ENCODE data around the gene MRC2. TPM values are rescaled to one million over a fixed set of nuclear protein-coding genes. Genes with fewer than 3 reads are reported as not detected.

The MRC2 gene
- total RNA-seq, 3 donors from 2014 or later: 3.4 to 6.2 (median 3.8) TPM

DNA sequence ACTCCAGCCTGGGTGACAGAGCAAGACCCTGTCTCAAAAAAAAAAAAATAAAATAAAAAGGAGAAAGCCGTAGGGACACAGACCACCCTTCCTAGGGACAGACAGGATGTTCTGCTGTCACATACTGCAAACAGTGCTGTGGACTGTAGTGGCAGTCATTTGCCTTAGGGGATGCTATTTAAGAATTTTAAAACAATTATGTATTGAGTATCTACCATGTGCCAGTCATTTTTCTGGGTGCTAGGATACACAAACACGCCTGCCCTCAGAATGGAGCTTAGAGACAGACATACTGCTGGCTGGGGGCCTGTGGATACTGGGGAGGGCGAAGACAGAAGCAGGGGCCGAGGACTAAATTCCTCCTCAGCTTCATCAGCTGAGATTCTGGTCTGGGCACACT lies 45.5 kb downstream of the MRC2 start:
- no peaks in the 10 kb centered on the region for H3K27me3 Mint-ChIP-seq (ENCODE audit: low read depth)
- H3K4me1 Mint-ChIP-seq (ENCODE audit: low read depth): no peaks in the 10 kb centered on the region
- no peaks in the 10 kb centered on the region for H3K9me3 Mint-ChIP-seq
- ATAC-seq (no peak), DNase-seq (no peak)
- no peaks in the 10 kb centered on the region for H3K36me3 Mint-ChIP-seq (ENCODE audit: insufficient read depth)
- H3K4me3 Mint-ChIP-seq: no peak overlapping the region

DNA sequence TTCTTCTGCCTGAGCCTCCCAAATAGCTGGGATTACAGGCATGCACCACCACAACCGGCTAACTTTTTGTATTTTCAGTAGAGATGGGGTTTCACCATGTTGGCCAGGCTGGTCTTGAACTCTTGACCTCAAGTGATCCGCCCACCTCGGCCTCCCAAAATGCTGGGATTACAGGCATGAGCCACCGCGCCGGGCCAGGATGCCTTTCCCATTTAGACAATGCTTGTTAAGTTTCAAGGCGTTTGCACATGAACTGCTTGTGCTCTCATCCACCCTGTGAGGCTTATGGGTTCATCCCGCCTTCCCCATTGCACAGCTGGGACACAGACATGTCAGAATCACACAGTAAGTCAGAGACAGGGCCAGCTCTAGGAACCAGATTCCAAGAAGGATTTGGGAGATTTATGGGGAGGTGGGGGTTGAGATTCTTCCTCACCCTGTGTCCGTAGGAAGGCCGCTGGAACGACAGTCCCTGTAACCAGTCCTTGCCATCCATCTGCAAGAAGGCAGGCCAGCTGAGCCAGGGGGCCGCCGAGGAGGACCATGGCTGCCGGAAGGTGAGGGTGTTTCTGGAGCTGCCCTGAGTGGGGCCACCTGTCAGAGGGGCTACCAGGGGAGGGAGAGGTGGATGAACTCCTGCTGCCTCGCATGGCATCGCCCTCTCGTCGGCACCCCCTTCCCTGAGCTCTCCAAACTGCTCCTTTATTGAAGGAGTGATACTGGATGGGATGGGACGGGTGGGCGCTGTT lies 46.3 kb downstream of the MRC2 start:
- DNase-seq (no peak), ATAC-seq (no peak)
- Mint-ChIP-seq H3K9me3 (no peaks in the 10 kb centered on the region), H3K4me1 (ENCODE audit: low read depth) (no peaks in the 10 kb centered on the region), H3K4me3 (no peak overlapping the region), H3K27me3 (ENCODE audit: low read depth) (no peaks in the 10 kb centered on the region), H3K36me3 (ENCODE audit: insufficient read depth) (no peaks in the 10 kb centered on the region)

DNA sequence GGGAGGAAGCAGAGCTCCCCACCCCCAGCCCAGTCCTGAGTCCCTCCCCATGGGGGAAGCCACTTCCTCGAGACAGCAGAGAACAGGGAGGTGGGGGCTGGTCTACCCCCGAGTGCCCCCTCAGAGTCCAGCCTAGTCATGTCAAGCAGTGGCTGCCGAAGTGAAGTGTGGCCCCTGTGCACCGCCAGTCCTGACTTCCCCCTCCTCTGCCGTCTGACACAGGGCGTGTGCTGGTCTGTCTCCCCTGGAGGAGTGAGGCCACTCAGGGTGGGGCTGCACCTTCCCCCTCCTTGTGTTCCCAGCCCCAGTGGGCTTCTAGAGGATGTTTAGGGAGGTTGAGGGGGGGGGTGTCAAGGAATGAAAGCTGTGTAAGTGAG lies 46.9 kb downstream of the MRC2 start:
- no peaks in the 10 kb centered on the region for H3K27me3 Mint-ChIP-seq (ENCODE audit: low read depth)
- no peaks in the 10 kb centered on the region for H3K9me3 Mint-ChIP-seq
- ATAC-seq: no peak
- H3K4me3 Mint-ChIP-seq: no peak overlapping the region
- no peak for DNase-seq
- H3K4me1 Mint-ChIP-seq (ENCODE audit: low read depth): no peaks in the 10 kb centered on the region
- no peaks in the 10 kb centered on the region for H3K36me3 Mint-ChIP-seq (ENCODE audit: insufficient read depth)

DNA sequence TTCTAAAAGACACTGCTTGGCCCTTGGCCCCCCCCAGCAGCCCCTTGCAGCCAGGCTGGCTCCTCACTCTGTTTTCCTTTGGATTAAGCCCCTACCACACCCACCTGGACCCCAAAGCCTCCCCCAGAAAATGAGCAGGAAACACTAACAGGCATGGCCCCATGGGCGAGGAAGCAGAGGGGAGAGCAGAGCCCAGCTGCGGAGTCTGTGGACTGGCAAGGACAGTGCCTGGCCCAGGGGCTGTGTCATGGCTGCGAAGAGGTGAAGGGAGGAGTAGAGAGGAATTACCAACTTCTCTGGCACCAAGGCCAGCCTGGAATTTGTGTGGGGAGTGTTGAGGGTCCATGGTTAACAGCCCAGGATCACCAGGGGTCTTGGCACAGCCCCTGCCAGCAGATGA lies 47.4 kb downstream of the MRC2 start:
- H3K4me3 Mint-ChIP-seq: no peak overlapping the region
- H3K9me3 Mint-ChIP-seq: no peaks in the 10 kb centered on the region
- no peaks in the 10 kb centered on the region for H3K36me3 Mint-ChIP-seq (ENCODE audit: insufficient read depth)
- ATAC-seq (no peak), DNase-seq (no peak)
- no peaks in the 10 kb centered on the region for H3K27me3 Mint-ChIP-seq (ENCODE audit: low read depth)
- no peaks in the 10 kb centered on the region for H3K4me1 Mint-ChIP-seq (ENCODE audit: low read depth)

DNA sequence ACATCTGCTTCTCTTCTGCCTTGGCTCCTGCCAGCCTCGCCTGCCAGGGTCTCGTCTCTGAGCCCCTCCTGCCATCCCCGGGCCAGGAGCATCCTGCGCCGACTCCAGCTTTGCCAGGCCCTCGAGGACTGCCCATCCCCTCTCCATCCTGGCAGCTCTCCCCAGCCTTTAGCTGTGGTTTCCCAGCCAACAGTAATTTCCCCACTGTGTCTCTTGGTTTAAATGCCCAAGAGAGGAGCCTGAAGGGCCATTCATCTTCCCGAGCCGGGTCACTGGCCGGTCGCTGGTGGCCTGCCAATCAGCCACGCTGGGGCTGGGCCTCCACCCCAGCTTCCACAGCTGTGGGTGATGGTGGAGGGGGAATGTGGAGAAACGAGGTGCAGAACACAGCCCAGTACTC lies 47.8 kb downstream of the MRC2 start:
- no peak overlapping the region for H3K4me3 Mint-ChIP-seq
- H3K9me3 Mint-ChIP-seq: no peaks in the 10 kb centered on the region
- H3K4me1 Mint-ChIP-seq (ENCODE audit: low read depth): no peaks in the 10 kb centered on the region
- no peaks in the 10 kb centered on the region for H3K36me3 Mint-ChIP-seq (ENCODE audit: insufficient read depth)
- H3K27me3 Mint-ChIP-seq (ENCODE audit: low read depth): no peaks in the 10 kb centered on the region
- DNase-seq (no peak), ATAC-seq (no peak)

DNA sequence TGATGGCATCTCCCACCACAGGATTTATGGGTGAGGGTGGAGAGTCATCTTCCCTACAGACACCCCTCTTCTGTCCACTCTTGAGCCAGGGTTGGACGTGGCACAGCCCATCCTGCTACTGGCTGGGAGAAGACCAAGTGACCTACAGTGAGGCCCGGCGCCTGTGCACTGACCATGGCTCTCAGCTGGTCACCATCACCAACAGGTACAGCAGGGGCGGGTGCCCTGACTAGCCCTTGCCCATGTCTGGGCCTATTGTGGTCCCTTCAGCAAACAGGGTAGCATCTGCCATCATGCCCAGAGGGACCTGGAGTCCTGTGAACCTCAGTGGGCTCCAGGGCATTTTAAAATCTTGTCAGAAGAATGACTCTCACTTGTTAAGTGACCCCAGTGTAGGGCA lies 48.2 kb downstream of the MRC2 start:
- no peaks in the 10 kb centered on the region for H3K27me3 Mint-ChIP-seq (ENCODE audit: low read depth)
- no peaks in the 10 kb centered on the region for H3K9me3 Mint-ChIP-seq
- no peaks in the 10 kb centered on the region for H3K36me3 Mint-ChIP-seq (ENCODE audit: insufficient read depth)
- DNase-seq (no peak), ATAC-seq (no peak)
- no peaks in the 10 kb centered on the region for H3K4me1 Mint-ChIP-seq (ENCODE audit: low read depth)
- no peak overlapping the region for H3K4me3 Mint-ChIP-seq

DNA sequence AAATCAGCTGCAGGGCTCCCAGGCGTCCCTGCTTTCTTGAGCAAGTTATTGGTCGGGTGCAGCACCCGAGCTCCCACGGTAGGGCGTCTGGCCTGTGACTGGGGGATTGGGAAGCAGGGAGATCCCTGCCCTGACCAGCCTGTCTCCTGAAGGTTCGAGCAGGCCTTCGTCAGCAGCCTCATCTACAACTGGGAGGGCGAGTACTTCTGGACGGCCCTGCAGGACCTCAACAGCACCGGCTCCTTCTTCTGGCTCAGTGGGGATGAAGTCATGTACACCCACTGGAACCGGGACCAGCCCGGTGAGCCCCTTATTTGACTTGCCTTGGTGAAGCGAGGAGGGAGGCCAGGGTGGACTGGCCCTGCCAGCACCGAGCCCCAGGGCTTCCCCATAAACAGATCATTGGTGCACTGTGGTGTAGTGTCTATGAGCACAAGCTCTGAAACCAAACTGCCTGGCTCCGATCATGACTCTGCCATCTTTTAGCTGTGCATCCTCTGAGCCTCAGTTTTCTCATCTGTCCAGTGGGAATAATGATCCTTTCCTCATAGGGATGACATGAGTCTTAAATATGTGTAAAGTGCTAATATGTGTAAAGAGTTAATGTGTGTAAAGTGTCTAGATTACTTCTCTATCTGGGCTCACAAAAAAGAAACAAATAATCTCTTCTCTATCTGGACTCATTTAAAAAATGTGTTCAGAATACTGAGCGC lies 48.9 kb downstream of the MRC2 start:
- H3K9me3 Mint-ChIP-seq: no peaks in the 10 kb centered on the region
- H3K36me3 Mint-ChIP-seq (ENCODE audit: insufficient read depth): no peaks in the 10 kb centered on the region
- H3K4me1 Mint-ChIP-seq (ENCODE audit: low read depth): no peaks in the 10 kb centered on the region
- no peaks in the 10 kb centered on the region for H3K27me3 Mint-ChIP-seq (ENCODE audit: low read depth)
- ATAC-seq: no peak
- DNase-seq: no peak
- no peak overlapping the region for H3K4me3 Mint-ChIP-seq

DNA sequence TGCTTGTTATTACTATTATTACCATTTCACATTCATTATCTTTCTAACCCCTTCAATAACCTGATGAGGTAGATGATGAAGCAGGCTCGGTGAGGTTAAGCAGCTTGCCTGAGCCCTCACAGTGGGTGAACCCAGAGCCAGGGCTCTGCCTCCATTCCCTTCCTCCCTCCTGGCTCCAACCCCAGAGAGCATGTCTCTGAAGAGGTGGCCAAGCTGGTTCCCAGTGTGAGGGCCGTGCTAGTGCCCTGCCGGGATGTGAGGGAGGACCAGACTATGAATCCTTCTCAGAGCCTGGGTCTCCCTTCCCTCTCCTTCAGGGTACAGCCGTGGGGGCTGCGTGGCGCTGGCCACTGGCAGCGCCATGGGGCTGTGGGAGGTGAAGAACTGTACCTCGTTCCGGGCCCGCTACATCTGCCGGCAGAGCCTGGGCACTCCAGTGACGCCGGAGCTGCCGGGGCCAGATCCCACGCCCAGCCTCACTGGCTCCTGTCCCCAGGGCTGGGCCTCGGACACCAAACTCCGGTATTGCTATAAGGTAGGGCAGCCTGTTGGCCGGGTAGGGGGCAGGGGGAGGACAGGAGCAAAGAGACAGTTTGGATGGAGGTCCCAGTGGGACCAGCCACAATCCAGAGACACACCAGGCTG lies 49.6 kb downstream of the MRC2 start:
- ATAC-seq (no peak), DNase-seq (no peak)
- Mint-ChIP-seq H3K36me3 (ENCODE audit: insufficient read depth) (no peaks in the 10 kb centered on the region), H3K4me3 (no peak overlapping the region), H3K27me3 (ENCODE audit: low read depth) (no peaks in the 10 kb centered on the region), H3K9me3 (no peaks in the 10 kb centered on the region), H3K4me1 (ENCODE audit: low read depth) (no peaks in the 10 kb centered on the region)

DNA sequence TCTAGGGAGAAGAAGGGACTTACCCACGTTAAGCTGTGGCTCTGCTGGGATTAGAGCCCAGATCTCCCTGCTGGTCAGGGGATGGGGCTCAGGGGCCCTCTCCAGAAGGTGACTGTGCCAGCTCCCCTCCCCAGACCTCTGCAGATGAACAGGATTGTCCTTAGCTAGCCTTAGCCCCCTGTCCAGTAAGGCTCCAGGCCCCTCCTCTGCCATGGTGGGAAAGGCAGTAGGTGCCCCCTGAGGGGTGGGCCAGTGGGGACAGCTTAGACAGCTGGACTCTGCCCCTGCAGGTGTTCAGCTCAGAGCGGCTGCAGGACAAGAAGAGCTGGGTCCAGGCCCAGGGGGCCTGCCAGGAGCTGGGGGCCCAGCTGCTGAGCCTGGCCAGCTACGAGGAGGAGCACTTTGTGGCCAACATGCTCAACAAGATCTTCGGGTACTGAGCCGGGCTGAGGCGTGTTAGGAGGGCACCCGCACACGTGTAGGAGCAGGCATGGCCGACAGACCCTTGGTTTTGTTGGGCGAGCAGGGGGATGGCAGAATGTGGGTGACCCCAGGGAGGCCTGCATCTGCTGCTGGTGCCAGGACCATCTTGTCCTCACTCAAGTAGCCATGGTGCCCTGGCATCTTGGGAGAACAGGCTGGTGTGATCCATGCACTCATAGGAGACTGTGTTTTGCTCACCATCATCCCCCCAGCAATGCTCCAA lies 50.9 kb downstream of the MRC2 start:
- no peak for DNase-seq

DNA sequence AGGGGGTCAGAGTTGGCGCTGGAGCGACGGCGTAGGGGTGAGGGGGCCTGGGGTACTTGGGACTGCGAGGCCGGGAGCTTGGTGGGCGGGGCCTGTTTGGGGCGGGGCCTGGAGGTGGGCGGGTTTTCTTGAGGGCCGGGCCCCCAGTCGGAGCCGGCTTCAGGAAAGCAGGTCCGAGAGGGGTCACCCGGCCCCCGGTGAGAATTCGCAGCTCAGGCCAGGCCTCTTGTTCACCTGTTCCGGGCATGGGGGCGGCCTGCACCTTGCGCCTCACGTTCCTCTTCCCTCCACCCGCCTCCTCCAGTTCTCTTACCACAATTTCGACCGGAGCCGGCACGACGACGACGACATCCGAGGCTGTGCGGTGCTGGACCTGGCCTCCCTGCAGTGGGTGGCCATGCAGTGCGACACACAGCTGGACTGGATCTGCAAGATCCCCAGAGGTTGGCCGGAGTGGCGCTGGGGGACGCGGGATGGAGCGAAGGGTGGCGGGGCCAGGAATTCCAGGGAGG lies 52.5 kb downstream of the MRC2 start:
- no peak for DNase-seq
- ATAC-seq: no peak
- Mint-ChIP-seq H3K4me1 (ENCODE audit: low read depth) (no peaks in the 10 kb centered on the region), H3K9me3 (no peaks in the 10 kb centered on the region), H3K4me3 (no peak overlapping the region), H3K27me3 (ENCODE audit: low read depth) (no peaks in the 10 kb centered on the region), H3K36me3 (ENCODE audit: insufficient read depth) (no peaks in the 10 kb centered on the region)

More for the DNA sequence above, 50.9 kb downstream of the MRC2 start:
- Mint-ChIP-seq H3K4me1 (ENCODE audit: low read depth) (no peaks in the 10 kb centered on the region), H3K9me3 (no peaks in the 10 kb centered on the region), H3K36me3 (ENCODE audit: insufficient read depth) (no peaks in the 10 kb centered on the region), H3K4me3 (no peak overlapping the region), H3K27me3 (ENCODE audit: low read depth) (no peaks in the 10 kb centered on the region)
- no peak for ATAC-seq

DNA sequence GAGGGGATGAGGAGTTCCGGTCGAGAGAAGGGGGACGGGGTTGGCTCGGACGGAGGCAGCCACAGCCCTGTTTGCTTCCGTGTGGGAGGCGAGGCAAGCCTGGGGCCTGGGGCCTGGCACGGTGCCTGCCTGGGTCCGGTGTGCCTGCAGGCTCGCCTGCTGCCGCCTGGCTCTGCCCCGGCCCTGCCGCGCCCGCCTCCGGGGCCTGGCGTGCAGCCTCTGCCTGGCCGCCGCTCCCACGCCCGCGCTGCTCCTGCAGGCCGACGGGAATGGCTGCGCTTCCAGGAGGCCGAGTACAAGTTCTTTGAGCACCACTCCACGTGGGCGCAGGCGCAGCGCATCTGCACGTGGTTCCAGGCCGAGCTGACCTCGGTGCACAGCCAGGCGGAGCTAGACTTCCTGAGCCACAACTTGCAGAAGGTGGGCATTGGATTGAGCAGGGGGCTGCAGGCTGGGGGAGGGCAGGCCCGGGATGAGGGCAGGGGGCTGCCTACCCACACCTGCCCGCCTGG lies 53.1 kb downstream of the MRC2 start:
- Mint-ChIP-seq H3K36me3 (ENCODE audit: insufficient read depth) (no peaks in the 10 kb centered on the region), H3K27me3 (ENCODE audit: low read depth) (no peaks in the 10 kb centered on the region), H3K9me3 (no peaks in the 10 kb centered on the region), H3K4me1 (ENCODE audit: low read depth) (no peaks in the 10 kb centered on the region), H3K4me3 (no peak overlapping the region)
- ATAC-seq (no peak), DNase-seq (no peak)

DNA sequence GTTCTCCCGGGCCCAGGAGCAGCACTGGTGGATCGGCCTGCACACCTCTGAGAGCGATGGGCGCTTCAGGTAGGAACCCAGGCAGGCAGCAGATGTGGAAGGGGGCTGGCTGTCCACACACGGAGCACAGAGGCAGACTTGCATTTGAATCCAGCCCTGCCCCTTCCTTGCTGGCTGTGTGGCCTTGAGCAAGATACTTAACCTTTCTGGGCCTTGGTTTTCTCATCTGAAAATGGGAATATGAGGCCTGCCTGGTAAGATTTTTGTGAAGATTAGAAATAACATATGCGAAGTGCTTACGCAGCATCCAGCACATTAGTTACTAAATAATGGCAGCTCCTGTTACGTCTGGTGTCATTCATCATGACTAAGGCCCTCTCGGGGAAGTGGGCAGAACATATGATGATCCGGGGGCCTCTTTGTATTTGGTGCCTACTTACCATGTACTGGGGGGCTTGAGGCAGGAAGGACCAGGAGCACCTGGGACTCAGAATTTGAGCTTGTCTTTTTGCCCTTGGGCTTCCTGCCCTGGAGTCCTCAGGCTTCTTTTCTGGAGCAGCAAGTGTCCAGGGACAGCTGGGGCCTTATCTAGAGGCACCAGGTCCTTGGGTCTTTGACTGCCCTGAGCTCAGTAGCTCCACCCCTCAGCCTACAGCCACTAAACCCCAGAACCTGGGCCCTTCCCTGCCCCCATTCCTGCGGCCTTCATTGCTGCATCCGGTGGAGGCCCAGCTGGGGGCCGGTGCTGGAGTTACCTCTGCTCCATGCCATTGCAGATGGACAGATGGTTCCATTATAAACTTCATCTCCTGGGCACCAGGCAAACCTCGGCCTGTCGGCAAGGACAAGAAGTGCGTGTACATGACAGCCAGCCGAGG lies 53.8 kb downstream of the MRC2 start:
- DNase-seq: no peak
- ATAC-seq: no peak
- Mint-ChIP-seq H3K4me3 (no peak overlapping the region), H3K9me3 (no peaks in the 10 kb centered on the region), H3K4me1 (ENCODE audit: low read depth) (no peaks in the 10 kb centered on the region), H3K27me3 (ENCODE audit: low read depth) (no peaks in the 10 kb centered on the region), H3K36me3 (ENCODE audit: insufficient read depth) (no peaks in the 10 kb centered on the region)

DNA sequence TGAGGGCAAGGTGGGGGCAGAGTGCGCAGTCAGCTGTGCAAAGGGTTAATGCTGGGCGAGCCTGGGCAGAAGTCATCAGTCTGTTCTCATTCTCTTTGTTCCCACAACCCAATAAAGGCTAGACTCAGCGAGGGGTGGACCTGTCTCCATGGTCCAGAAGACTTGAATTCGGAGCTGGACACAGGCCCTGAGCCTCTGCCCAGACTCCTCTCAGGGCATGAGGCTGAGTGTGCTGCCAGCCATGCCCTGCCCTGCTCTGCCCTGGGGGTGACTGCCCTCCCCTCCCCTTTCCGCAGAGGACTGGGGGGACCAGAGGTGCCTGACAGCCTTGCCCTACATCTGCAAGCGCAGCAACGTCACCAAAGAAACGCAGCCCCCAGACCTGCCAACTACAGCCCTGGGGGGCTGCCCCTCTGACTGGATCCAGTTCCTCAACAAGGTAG lies 54.5 kb downstream of the MRC2 start:
- H3K4me3 Mint-ChIP-seq: no peak overlapping the region
- no peaks in the 10 kb centered on the region for H3K36me3 Mint-ChIP-seq (ENCODE audit: insufficient read depth)
- DNase-seq (no peak), ATAC-seq (no peak)
- H3K4me1 Mint-ChIP-seq (ENCODE audit: low read depth): no peaks in the 10 kb centered on the region
- no peaks in the 10 kb centered on the region for H3K9me3 Mint-ChIP-seq
- no peaks in the 10 kb centered on the region for H3K27me3 Mint-ChIP-seq (ENCODE audit: low read depth)

All from activated T-cell treated with anti-CD3 and anti-CD28 coated beads, Interleukin-2, amount 50 U/mL, for 4 hours (primary cell).